HG03469 (cell line): Measurements from ENCODE around the gene CENPVL3.
"Not testable (repeated sequence)": the region's sequence is repeated elsewhere in the genome, so short reads cannot be mapped to it uniquely, and the experiment has no call there.

Source experiments
- ATAC-seq: cut with Tn5 transposase; IDR thresholded peaks from one replicate; pipeline ENCODE4 v1.9.1; 2021; ENCODE audit warnings: mild to moderate bottlenecking, moderate library complexity, moderate number of reproducible peaks; ENCODE audit not compliant: unreplicated experiment

CENPVL3 gene

GRCh38 chrX:51618241-51619155, at the start of gene CENPVL3:
CENPVL3 (minus strand) TSS chrX:51618912; CDS start chrX:51618873, 39 bp downstream.
- not testable (repeated sequence) for ATAC-seq

GRCh38 chrX:51665981-51666380, 47.3 kb upstream of the CENPVL3 start:
- ATAC-seq: no peak

GRCh38 chrX:51643377-51643776, 24.7 kb upstream of the CENPVL3 start:
- ATAC-seq: no peak

DNA sequence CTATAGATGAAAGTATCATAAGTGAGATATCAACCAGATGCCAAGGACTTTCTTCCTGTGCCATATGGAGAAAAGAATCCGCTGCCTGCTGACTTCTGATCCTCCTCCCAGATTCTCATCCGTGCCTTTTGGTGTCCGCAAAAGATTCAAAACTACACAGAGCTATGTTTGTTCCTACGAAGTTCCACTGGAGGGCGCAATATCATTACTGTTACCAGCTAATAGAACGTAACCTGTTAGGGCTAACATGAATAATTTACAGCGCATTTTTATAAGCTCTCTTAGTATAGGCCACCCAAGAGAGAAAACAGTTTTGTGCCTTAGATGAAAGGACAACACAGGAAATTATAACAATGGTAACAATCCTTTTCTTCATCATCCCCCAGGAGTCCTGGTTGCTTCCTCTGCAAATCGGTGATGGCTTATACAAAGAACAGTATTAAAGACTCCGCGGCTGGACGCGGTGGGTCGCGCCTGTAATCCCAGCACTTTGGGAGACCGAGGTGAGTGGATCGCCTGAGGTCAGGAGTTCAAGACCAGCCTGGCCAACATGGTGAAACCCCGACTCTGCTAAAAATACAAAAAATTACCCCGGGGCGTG, 22.8 kb upstream of the CENPVL3 start:
- no peak for ATAC-seq

DNA sequence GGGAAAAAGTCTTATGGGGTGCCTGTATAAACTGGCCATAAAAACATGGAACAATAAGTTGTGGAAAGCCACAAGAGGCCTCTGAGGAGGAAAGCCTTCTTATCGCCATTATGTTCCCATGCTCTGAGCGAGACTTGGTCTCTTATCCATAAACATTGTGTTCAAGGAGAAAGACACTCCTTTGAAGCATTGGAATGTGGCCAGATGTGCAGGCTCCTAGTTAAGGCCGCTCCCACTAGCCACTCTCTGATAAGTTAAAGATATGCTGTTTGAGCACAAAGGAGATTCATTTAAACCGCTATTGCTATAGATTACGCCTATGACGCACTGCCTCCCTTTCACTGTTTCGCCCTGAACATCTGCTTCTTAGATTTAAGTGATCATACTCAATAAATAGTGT, 17.8 kb upstream of the CENPVL3 start:
- not testable (repeated sequence) for ATAC-seq

GRCh38 chrX:51614353-51615012, 4.2 kb downstream of the CENPVL3 start:
- ATAC-seq: no peak

DNA sequence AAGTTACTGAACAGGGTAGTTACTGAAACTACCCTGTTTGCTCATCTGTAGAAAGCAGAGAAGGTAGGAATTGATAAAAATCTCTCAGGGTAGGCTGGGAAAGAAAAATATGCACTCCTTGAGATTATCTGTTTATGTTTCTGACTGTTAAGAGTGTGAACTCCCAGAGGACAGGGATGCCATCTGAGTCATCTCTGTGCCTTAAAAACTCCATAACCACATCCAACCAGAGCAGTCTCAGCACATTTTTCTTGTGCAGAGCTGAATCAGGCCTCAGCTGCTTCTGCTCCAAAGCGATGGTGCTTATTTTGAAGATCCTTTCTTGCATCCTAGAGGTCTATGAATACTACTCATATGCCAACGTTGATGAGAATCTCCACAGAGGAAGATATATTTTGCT, 9.9 kb downstream of the CENPVL3 start:
- ATAC-seq: no peak

DNA sequence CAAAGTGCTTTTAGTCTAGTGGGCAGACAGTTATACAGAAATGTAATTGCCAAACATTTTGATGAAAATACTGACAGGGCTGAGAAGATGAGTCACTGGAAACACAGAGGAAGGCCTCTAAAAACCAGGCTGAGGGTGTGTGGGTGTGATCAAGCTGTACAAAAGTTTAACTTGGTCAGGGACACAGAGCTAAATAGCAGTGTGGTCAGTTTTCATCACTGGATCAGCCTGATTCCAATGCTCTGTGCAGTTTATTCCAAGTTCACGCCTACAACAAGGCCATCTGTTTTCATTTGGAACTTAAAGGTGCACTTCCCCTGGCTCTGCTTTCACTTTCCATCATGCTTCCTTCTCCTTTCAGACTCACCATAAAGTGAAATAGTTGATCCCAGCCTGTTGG, 10.6 kb downstream of the CENPVL3 start:
- ATAC-seq: no peak

- no peak for ATAC-seq
Measured at GRCh38 chrX:51606446-51606845, 12.3 kb downstream of the CENPVL3 start.

GRCh38 chrX:51598899-51599298, 19.8 kb downstream of the CENPVL3 start:
- ATAC-seq: no peak

GRCh38 chrX:51571874-51572273, 46.8 kb downstream of the CENPVL3 start:
- no peak for ATAC-seq

DNA sequence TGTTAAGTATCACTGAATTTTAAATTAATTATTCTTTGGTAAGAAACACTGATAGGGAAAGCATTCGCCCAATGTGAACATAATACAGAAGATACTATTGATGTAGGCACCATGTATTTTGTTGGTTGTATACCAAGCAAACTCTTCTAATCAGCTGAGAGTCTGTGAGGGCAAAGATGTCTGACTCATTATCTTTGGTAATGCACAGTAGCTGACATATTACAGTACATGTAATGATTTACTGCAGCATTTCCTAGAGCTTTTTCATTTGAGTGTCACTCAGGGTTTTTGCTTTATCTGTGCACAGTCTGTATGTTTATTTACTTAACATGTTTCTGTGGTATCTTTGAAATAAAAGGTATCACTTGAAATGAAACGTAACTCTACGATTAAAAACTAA, 49.2 kb downstream of the CENPVL3 start:
- no peak for ATAC-seq

DNA sequence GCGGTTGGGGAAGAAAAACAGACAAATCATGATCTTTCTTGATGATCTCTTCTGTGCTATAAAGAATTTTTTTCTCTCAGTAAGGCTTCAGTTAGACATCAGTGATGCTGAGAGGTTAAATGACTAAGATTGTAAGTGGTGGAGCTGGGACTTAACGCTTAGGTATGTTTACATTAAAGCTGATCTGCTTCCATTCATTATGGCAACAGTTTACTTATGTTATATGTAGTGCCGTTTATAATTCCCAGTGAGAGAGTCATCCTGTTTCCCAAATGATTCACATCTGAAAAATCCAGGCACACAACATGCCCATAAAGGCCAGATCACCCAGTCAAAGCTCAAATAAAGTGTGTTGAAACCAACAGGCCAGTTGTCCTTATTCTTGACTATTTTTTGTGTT, 50.1 kb downstream of the CENPVL3 start:
- ATAC-seq: no peak
